Breast epithelium (tissue), 3 donors: ENCODE measurements around the gene DOK5.

ENCODE experiments used
- POLR2A ChIP-seq: fragments of 450-650 bp; IDR thresholded peaks from one replicate; pipeline ENCODE4 v1.6.1; 2016; ENCODE audit warnings: antibody characterized with exemption, mild to moderate bottlenecking, moderate library complexity
- TF ChIP-seq, protein P1 (sequence below), 3 donors: fragments of 450-650 bp; IDR thresholded peaks; one replicate each; pipeline ENCODE4 v1.5.1; 2016 to 2017; ENCODE audit warnings: antibody characterized with exemption in 3 of 3, mild to moderate bottlenecking in 3 of 3, moderate library complexity in 3 of 3

GRCh38 chr20:54525916-54526590 is 50.7 kb downstream of the DOK5 start:
- TF ChIP-seq, protein P1, sequence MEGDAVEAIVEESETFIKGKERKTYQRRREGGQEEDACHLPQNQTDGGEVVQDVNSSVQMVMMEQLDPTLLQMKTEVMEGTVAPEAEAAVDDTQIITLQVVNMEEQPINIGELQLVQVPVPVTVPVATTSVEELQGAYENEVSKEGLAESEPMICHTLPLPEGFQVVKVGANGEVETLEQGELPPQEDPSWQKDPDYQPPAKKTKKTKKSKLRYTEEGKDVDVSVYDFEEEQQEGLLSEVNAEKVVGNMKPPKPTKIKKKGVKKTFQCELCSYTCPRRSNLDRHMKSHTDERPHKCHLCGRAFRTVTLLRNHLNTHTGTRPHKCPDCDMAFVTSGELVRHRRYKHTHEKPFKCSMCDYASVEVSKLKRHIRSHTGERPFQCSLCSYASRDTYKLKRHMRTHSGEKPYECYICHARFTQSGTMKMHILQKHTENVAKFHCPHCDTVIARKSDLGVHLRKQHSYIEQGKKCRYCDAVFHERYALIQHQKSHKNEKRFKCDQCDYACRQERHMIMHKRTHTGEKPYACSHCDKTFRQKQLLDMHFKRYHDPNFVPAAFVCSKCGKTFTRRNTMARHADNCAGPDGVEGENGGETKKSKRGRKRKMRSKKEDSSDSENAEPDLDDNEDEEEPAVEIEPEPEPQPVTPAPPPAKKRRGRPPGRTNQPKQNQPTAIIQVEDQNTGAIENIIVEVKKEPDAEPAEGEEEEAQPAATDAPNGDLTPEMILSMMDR (IDR thresholded peaks at IDR 0.05) = no peak
- no peak for TF ChIP-seq POLR2A
